Endothelial cell (in vitro differentiated cells): ENCODE data around the gene CALCB. TPM values are rescaled to one million over a fixed set of nuclear protein-coding genes. Genes with fewer than 3 reads are reported as not detected.
"Not testable (repeated sequence)": the region's sequence is repeated elsewhere in the genome, so short reads cannot be mapped to it uniquely, and the experiment has no call there.

Source experiments
- DNase-seq: peaks from one replicate; pipeline ENCODE4 v3.0.0; 2021; ENCODE audit warnings: low spot score
- H3K27ac Mint-ChIP-seq: one replicate; pipeline ENCODE4 v1.8.0; 2021; ENCODE audit warnings: mixed read lengths, inconsistent platforms; ENCODE audit not compliant: unreplicated experiment
- H3K27me3 Mint-ChIP-seq: one replicate; pipeline ENCODE4 v1.8.0; 2021; ENCODE audit warnings: mild to moderate bottlenecking, moderate library complexity, mixed read lengths, inconsistent platforms; ENCODE audit not compliant: unreplicated experiment
- H3K36me3 Mint-ChIP-seq: one replicate; pipeline ENCODE4 v1.8.0; 2021; ENCODE audit warnings: mild to moderate bottlenecking, low read depth, mixed read lengths, inconsistent platforms; ENCODE audit not compliant: unreplicated experiment
- H3K4me1 Mint-ChIP-seq: one replicate; pipeline ENCODE4 v1.8.0; 2021; ENCODE audit warnings: mild to moderate bottlenecking, mixed read lengths, inconsistent platforms; ENCODE audit not compliant: unreplicated experiment
- H3K4me3 Mint-ChIP-seq: one replicate; pipeline ENCODE4 v1.8.0; 2021; ENCODE audit warnings: mild to moderate bottlenecking, mixed read lengths, inconsistent platforms; ENCODE audit not compliant: unreplicated experiment
- H3K9me3 Mint-ChIP-seq: one replicate; pipeline ENCODE4 v1.8.0; 2021; ENCODE audit warnings: mixed read lengths, inconsistent platforms; ENCODE audit not compliant: unreplicated experiment
- total RNA-seq: library from RNA; stranded (reverse); fragmentation: NEBNext Ultra II Directional; extraction: Animal tissue kit (Norgen Biotek cat#: 25700); gene quantifications from one replicate; pipeline ENCODE4 v1.2.1, GENCODE V29; 2021; ENCODE audit not compliant: unreplicated experiment
- TF ChIP-seq, protein P1 (sequence below): fragments of 200-600 bp; sonication (generic); IDR thresholded peaks from one replicate; pipeline ENCODE4 v1.5.0; 2021; ENCODE audit warnings: antibody characterized with exemption; ENCODE audit not compliant: unreplicated experiment

CALCB gene
- total RNA-seq, 1 donor from 2014 or later: 0.28 TPM

DNA sequence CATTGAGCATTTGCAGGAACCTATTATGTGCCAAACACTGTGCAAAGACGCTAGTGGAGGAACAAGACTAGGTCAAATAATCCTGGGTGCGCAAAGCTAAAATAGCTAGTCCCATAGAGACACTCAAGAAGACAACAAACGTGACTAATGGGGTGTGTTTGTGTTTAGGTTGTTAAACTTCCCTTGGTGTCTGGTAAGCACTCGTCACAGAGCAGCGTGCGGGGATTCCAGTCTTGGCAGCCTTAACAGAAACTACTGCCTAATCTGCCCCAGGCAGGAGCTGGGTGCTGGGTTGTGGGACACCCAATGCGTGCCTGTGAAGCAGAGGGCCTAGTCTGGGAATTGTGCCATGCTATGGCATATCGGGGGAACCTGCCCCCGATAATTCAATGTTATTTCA, 10.8 kb upstream of the CALCB start:
- H3K9me3 Mint-ChIP-seq: no peaks in the 10 kb centered on the region
- no peaks in the 10 kb centered on the region for H3K27me3 Mint-ChIP-seq
- no peaks in the 10 kb centered on the region for H3K36me3 Mint-ChIP-seq
- DNase-seq: no peak
- H3K4me3 Mint-ChIP-seq: no peak overlapping the region
- no peaks in the 10 kb centered on the region for H3K4me1 Mint-ChIP-seq
- no peak overlapping the region for H3K27ac Mint-ChIP-seq
- TF ChIP-seq, protein P1, sequence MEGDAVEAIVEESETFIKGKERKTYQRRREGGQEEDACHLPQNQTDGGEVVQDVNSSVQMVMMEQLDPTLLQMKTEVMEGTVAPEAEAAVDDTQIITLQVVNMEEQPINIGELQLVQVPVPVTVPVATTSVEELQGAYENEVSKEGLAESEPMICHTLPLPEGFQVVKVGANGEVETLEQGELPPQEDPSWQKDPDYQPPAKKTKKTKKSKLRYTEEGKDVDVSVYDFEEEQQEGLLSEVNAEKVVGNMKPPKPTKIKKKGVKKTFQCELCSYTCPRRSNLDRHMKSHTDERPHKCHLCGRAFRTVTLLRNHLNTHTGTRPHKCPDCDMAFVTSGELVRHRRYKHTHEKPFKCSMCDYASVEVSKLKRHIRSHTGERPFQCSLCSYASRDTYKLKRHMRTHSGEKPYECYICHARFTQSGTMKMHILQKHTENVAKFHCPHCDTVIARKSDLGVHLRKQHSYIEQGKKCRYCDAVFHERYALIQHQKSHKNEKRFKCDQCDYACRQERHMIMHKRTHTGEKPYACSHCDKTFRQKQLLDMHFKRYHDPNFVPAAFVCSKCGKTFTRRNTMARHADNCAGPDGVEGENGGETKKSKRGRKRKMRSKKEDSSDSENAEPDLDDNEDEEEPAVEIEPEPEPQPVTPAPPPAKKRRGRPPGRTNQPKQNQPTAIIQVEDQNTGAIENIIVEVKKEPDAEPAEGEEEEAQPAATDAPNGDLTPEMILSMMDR: no peak

DNA sequence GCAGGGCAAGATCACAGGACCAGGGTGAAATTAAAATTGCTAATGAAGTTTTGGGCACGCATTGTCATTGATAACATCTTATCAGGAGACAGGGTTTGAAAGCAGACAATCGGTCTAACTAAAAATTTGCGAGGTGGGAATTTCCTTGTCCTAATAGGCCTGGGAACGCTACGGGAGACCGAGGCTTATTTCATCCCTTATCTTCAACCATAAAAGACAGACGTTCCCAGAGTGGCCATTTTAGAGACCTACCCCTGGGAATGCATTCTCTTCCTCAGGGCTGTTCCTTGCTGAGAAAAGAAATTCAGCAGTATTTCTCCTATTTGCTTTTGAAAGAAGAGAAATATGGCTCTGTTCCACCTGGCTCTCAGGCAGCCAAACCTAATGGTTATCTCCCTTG, 3.6 kb upstream of the CALCB start:
- not testable (repeated sequence) for DNase-seq, H3K27ac Mint-ChIP-seq, H3K9me3 Mint-ChIP-seq, H3K4me3 Mint-ChIP-seq, H3K4me1 Mint-ChIP-seq
- Mint-ChIP-seq H3K27me3 (peaks cover 13% of the 10 kb centered on the region), H3K36me3 (peaks cover 11% of the 10 kb centered on the region)

DNA sequence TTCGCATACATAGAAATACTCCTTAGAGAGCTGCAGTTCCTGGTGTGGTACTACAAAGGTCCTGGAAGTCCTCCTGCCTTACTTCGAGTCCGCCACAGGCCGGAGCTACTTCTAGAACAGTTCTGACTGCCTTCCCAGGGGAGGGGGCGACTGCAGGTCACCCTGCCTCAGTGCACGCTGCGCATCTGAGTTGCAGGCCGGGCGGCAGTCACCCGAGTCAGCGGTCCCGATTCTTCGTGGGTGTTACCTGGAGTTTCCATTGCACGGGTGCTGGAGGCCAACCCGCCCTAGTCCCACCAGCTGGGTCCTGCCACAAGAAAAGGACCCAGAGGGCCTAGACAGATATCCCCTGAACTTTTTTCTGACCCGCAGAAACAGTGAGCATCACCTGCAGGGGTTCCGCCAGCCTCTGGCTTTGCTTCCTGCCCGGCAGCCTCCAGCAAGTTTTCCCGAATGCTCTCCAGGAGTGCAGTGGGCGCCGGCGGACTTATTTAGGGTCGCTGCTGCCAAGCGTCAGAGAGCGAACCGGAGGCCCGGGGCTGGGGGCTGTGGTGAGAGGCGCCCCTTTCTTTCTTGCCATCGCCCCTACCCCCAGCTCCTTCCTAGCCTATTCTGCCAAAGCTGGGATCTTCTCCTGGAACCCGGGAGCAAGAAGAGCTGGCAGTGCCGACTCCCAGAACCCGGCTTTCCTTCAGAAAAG, 1.7 kb upstream of the CALCB start:
- TF ChIP-seq, protein P1: no peak
- no peak overlapping the region for H3K4me3 Mint-ChIP-seq
- no peak overlapping the region for H3K27ac Mint-ChIP-seq
- peaks cover 8% of the 10 kb centered on the region for H3K9me3 Mint-ChIP-seq
- H3K4me1 Mint-ChIP-seq: peaks cover 10% of the 10 kb centered on the region
- peaks cover 19% of the 10 kb centered on the region for H3K27me3 Mint-ChIP-seq
- H3K36me3 Mint-ChIP-seq: peaks cover 11% of the 10 kb centered on the region
- no peak for DNase-seq

DNA sequence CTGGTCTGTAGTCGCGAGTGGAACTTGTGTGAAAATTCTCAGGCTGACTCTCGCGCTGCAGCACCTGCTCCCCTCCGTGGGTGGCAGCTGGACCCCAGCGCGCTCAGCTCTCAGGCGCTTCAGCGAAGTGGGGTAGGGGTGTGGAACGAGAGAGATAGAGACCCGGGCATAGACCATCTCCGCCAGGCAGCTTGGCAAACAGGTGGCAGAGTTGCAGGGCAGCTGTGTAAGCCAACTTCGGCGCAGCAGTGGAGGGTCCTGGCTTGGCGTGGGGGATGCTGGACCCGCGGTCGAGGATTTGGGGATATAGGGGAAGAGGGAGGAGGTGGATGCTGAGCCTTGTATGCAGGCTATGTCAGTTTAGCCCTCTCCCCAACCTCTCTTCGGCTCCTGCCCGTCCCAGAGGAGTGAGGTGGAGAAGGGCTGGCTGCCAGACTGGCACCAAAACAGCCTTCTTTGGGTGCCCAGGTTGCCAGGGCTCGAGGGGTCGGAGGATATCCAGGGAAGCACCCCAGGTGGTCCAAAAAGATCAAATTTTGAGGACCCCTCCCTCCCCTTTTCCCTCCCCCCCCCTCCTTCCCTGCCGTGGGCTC, 746 bp upstream of the CALCB start:
- no peak for DNase-seq
- H3K27me3 Mint-ChIP-seq: peaks cover 19% of the 10 kb centered on the region
- H3K36me3 Mint-ChIP-seq: peaks cover 11% of the 10 kb centered on the region
- peaks cover 10% of the 10 kb centered on the region for H3K4me1 Mint-ChIP-seq
- H3K27ac Mint-ChIP-seq: no peak overlapping the region
- TF ChIP-seq, protein P1: no peak
- no peak overlapping the region for H3K4me3 Mint-ChIP-seq
- peaks cover 8% of the 10 kb centered on the region for H3K9me3 Mint-ChIP-seq

DNA sequence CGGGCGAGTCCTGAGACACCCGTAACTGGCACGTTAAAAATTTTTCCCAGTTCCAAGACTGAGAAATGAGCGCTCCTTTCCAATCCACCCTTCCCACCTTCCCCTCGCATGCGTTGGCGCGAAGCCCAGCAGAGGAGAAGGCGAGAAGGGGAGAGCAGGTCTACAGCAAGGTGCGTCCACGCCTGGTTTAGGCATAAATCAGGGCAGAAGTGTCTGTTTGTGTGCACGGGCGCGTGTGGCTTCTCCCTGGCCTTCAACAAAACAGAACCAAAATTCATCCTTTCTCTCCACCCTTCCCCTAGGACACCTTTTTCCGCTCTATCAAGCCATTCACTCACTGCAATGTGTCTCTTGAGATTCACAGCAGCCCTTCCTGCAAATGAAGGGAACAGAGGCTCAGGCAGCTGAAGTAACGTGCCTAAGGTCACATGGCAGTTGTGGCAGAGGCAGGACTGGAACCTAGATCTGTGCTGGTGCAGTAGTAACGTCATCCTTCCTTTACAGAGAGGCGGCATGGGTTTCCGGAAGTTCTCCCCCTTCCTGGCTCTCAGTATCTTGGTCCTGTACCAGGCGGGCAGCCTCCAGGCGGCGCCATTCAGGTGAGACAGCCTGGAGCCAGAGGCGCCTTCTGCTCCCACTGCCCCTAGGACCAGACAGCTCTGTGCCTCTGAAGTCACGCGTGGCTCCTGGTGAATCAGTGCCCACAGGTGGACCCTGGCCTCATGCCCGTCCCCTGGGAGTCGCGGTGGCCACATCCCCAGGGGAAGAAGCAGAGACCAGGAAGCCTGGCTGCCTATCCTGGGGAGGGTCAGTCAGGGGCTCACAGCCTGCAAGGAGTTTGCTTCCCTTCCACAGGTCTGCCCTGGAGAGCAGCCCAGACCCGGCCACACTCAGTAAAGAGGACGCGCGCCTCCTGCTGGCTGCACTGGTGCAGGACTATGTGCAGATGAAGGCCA, 1.1 kb downstream of the CALCB start:
- Mint-ChIP-seq H3K4me1 (peaks cover 10% of the 10 kb centered on the region), H3K27ac (no peak overlapping the region), H3K4me3 (peak overlapping the region; percentile 37), H3K36me3 (peaks cover 5% of the 10 kb centered on the region), H3K9me3 (peaks cover 5% of the 10 kb centered on the region), H3K27me3 (peaks cover 19% of the 10 kb centered on the region)
- TF ChIP-seq, protein P1: peak; percentile 85
- peak; percentile 95 for DNase-seq
